Mesenteric fat pad (tissue), 1 donor: ENCODE measurements around the gene PNKD. TPM values are rescaled to one million over a fixed set of nuclear protein-coding genes. Genes with fewer than 3 reads are reported as not detected.
"Not testable (repeated sequence)": the region's sequence is repeated elsewhere in the genome, so short reads cannot be mapped to it uniquely, and the experiment has no call there.

Experiments used
- DNase-seq: peaks from one replicate; pipeline ENCODE4 v3.0.0-alpha.2; 2020; ENCODE audit warnings: low spot score
- total RNA-seq: library from RNA; stranded (reverse); fragmentation: NEBNext Ultra II Directional; extraction: Animal tissue kit (Norgen Biotek cat#: 25700); gene quantifications from one replicate; pipeline ENCODE4 v1.2.1, GENCODE V29; 2021
- donor health status: DM: yes; HTN: yes; CAD: no.

PNKD gene
- total RNA-seq, 1 donor from 2014 or later: 51.5 TPM

DNA sequence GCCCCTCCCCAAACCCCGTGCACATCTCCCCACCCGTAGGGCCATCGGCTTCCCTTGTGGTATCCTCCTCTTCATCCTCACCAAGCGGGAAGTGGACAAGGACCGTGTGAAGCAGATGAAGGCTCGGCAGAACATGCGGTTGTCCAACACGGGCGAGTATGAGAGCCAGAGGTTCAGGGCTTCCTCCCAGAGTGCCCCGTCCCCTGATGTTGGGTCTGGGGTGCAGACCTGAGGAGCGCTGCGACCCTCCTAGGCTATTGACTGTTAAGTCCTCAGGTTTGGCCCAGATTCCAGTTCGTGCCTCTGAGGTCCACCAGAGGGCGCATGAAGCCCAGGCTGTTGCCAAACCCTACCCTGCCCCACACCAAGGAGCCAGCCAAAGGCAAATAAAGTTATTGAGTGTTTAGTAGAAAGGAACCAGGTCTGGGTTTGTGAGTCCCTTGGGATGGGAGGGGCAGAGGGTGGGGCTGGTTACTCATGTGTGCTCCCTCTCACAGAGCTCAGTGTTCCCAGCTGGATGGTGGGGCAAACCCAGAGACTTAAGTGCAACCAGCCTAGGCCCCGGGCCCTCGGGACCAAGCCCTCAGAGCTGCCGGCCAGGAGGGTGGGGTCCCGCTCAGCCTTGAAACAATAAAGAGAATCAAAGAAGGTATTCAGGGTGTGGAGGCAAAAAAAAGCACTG is 2.4 kb downstream of the PNKD start:
- no peak for DNase-seq

GRCh38 chr2:218273214-218273907 is 3.0 kb downstream of the PNKD start:
- DNase-seq: not testable (repeated sequence)

GRCh38 chr2:218273908-218274249 is 3.6 kb downstream of the PNKD start:
- DNase-seq: no peak

- DNase-seq: no peak
Observed at GRCh38 chr2:218274586-218274985, 4.3 kb downstream of the PNKD start.

- no peak for DNase-seq
Observed at GRCh38 chr2:218275371-218276072, 5.2 kb downstream of the PNKD start.

GRCh38 chr2:218276986-218277755 is 6.9 kb downstream of the PNKD start:
- no peak for DNase-seq

- DNase-seq: no peak
Observed at GRCh38 chr2:218277921-218278320, 7.6 kb downstream of the PNKD start.

- no peak for DNase-seq
Observed at GRCh38 chr2:218278531-218279360, 8.4 kb downstream of the PNKD start.

- DNase-seq: no peak
Observed at GRCh38 chr2:218280260-218280870, 10.0 kb downstream of the PNKD start.

DNA sequence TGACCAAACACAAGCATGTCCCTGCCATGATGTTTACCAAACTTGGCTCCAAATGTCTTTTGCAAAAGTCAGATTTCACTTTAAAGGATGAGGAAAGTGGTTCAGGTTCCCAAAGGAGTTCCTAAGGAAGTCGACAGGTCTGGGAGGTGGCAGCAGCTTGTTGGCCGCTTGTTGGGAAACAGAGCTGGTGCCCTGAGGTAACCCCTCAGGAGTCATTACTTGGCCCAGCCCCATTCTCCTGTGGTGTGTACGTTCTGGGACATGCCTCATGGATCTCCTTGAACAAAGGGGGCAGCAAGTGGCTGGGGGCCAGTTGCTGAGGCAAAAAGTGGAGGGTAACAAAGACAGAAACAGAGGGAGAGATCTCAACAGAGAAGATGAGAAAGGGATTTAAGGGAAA is 11.1 kb downstream of the PNKD start:
- no peak for DNase-seq

DNA sequence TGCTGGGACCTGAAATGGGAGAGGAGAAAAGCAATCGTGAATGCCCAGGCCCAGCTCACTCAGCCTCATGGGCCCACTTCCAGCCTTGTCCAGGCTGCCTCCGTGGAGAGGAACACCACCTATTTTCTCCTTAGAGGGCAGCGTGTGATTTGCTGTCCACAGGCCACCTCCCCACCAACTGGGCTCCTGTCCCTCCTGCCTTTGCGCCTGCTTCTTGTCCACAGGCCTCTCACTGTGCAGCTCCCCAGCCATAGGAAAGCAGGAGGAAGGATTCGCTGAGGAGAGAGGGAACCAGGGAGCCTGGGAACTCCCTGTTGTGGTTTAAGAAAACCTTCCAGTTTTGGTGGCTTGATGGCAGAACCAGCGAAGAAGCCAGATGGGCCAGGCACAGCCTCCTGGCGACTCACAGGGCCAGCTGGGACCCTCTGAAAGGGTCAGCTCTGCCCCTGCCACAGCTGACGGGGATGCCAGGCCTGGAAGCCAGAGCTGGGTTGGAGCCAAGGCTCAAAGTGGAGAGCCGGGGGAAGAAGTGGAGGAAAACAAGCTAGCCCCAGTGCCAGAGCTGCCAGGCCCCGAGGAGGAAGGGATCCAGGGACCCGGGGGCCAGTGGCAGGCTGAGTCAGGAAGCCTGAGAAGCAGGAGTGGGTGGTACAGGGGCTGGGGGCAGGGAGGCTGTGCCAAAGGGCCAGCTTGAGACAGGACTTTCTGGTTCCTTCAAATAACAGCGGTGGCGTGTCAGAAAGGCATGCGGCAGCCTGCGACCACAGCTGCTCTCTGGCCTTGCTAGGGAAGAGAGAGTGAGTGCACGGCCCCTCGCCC is 12.1 kb downstream of the PNKD start:
- DNase-seq: no peak

DNA sequence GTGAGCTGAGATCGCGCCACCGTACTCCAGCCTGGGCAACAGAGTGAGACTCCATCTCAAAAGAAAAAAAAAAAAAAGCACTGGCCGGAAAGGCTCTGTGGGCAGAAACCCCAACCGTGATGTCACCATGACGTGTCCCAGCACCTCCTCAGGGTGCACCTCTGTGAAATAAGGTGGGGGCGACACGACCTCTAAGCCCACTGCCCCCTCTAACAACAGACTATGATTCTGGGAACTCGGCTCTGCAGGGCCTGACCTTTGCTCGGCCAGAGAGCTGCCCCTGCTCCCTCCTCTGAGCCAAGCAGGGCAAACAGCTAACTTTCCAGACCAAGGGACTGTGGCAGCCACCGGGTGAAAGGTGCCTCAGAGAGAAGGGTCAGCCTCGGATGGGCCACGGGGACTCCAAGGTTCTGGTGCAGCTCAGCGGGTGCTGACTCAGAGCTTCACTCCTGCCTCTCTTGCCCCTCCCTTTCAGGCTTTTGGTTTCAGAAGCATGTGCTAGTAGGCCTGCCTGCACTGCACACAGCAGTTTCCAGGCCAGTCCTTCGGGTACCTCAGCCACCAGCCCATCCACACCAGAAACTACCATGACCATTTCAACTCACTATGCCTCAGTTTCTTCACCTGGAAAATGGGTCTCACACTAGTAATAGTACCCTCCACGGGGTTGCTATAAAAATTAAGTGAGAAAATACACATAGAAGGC is 13.9 kb downstream of the PNKD start:
- no peak for DNase-seq

DNA sequence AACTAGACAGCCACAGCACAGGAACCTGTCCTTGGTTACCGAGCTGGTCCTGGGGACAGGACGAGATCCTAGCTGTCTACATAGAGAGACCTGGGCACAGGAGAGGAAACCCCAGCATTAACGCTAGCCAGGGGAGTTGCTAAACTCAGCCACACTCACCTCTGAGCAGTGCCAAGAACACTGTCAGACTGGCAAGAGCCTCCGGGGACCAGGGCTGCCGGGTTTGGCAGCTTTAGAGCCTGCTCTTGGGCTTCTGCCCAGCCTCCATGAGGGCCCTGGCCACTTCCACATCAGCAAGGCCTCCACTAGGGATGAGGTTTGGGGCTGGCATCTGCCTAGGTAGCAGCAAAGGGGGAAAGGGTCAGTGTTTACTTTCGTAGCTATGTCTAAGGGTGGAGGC is 15.3 kb downstream of the PNKD start:
- DNase-seq: no peak

DNA sequence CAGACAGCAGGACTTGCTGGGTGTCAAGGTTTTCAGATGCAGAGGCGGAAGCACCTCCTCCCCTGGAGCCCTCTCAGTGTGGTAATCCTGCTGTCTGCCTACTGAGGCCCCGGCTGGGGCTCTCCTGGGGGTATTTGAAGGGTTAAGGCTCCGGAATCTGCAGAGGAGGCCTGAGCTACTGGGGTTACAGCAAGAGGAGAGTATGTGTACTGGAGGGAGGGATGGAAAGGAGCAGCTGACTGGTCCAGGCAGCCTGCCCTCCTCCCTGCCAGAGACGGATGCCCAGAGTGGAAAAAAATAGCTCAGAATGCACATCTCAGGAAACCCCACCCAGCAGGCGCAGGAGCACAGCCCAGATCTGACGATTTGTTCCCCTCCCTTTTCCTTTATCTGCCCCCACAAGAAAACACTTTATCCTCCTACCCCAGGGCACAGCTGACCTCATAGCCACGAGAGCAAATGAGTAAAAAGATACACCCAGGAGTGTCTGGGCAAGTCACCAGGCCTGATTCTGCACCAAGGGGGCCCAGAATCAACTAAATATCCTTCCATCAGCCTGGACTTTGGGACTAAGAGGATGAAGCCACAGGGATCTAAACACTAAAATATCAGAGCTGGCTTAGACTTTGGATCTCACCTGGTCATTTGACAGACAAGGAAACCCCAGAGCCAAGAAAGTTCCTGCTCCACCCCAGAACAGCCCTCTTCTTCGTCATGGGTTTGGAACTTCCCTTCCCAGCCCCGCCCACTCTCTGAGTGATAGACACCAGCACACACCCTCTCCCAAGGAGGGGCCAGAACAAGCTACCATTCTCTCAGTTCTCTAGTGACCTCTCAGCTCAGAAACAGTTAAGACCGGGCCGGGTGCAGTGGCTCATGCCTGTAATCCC is 16.5 kb downstream of the PNKD start:
- DNase-seq: no peak

DNA sequence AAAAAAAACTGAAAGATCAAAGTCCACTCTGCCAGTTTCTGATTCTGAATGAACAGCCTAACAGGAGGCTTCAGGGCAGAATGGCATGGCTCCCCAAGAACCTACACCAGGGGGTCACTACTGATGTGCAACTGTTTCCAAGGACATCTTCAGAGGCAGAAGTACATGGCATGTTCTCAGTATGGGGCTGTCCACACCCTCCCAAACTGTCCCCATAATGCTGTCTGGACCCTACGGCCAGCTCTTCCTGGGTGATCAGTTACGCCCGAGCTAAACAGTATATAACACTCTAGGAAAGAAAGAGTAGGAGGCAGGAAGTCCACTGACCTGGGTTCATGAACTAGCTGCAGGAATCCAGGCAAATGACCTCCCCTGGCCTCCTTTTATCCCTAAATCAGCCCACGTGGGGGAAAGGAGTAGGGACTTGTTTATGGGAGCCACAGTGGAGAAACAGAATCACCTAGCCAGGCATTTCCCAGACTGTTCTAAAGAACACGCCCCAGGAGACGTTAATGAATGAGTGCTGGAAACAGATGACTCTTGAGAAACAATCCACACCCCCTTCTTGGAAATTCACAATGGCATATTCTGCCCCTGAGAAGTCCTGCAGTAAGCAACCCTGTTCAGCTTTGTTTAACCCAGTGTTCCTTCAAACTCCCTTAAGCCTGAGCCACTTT is 19.5 kb downstream of the PNKD start:
- DNase-seq: no peak

DNA sequence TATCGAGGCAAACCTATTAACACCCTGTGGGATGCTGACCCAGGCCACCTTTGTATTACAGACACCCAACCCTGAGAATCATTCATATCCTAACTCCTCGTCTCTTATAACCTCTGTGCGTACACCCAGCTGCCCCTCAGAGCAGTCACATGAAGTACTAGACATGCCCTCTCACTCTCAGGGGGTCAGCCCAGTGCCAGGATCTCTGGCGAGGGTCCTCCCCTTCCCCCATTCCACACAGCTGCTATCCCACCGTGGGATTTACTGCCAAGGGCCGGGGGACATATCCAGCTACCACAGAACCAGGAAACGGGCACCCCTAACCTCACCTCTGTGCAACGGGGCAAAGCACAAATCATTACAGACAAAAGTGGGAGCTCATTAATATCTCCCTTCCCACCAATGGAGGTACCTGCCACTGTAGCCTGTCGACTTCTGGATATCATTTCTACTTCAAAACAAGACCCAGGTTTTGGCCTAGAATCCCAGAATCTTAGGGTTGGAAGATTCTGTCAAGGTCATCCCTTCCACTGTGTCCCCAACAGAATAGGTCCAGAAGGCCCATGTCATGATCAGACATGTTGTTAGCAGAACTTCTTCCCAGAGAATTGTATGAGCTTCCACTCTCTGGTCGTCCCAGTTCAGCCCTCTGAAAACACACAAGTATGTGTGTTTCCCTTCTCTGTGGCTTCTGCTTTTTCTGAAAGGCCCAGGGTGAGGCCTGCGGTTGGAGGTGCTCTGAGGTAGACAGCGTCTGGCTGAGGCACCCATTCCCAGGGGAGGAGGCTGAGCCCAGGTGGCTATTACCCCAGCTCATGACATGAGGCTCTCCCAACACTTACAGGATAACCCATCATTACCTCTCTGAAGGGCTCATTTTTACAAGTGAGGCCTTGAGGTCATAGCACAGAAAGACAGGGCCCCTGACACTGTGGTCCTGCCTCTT is 20.3 kb downstream of the PNKD start:
- no peak for DNase-seq
